ENCODE measurements around the gene RAD51B.
A peak's percentile ranks its signal among the peaks of the same experiment; 100 is the strongest.

RAD51B gene

DNA sequence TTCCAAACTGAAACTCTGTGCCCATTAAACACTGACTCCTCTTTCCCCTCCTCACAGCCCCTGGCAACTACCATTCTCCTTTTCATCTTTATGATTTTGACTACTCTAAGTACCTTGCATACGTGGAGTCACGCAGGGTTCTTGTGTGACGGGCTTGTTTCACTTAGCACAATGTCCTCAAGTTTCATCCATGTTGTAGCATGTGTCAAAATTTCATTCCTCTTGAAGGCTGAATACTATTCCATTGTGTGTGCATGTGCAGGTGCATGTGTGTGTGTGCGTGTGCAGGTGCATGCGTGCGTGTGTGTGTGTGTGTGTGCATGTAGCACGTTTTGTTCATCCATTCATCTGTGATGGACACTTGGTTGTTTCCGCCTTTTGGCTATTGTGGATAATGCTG lies 867.1 kb downstream of the RAD51B start:
- Histone ChIP-seq H3K4me3 (ENCODE audit: insufficient read length, low read depth) (no peak overlapping the region), H3K36me3 (ENCODE audit: insufficient read depth, insufficient read length, low read length) (no peaks in the 10 kb centered on the region), H3K9ac (ENCODE audit: insufficient read length, low read depth) (no peak overlapping the region), H3K27me3 (ENCODE audit: insufficient read depth, insufficient read length) (no peaks in the 10 kb centered on the region), H3K9me3 (ENCODE audit: insufficient read depth, low read length) (no peaks in the 10 kb centered on the region), H3K4me1 (ENCODE audit: insufficient read depth, insufficient read length) (peaks cover 10% of the 10 kb centered on the region)
- no peak for TF ChIP-seq YY1 (IDR thresholded peaks at IDR 0.05; ENCODE audit: insufficient read depth, insufficient read length)
- TF ChIP-seq ZNF274 (IDR thresholded peaks at IDR 0.05; ENCODE audit: low read depth, low read length) = no peak
- TF ChIP-seq SUZ12 (IDR thresholded peaks at IDR 0.05; ENCODE audit: extremely low read depth, insufficient read depth, insufficient read length) = no peak
- no peak for DNase-seq (ENCODE audit: low read depth, low spot score)

DNA sequence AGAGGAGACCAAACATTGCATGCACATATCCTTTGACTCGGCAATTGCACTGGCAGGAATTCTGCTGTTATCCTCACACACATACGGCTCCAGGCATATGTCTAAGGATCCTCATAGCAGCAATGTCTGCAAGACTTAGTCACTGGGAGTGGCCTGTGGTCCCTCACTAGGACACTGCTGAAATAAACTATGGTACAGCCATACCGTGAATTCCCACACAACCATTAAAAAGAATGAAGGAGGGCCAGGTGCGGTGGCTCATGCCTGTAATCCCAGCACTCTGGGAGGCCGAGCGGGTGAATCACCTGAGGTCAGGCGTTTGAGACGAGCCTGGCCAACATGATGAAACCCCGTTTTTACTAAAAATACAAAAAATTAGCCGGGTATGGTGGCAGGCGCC lies 868.2 kb downstream of the RAD51B start:
- no peak for DNase-seq (ENCODE audit: low read depth, low spot score)
- H3K9ac ChIP-seq (ENCODE audit: insufficient read length, low read depth) = no peak overlapping the region
- no peak overlapping the region for H3K4me3 ChIP-seq (ENCODE audit: insufficient read length, low read depth)
- peaks cover 13% of the 10 kb centered on the region for H3K4me1 ChIP-seq (ENCODE audit: insufficient read depth, insufficient read length)
- H3K9me3 ChIP-seq (ENCODE audit: insufficient read depth, low read length) = no peaks in the 10 kb centered on the region
- TF ChIP-seq ZNF274 (IDR thresholded peaks at IDR 0.05; ENCODE audit: low read depth, low read length) = no peak
- TF ChIP-seq SUZ12 (IDR thresholded peaks at IDR 0.05; ENCODE audit: extremely low read depth, insufficient read depth, insufficient read length) = no peak
- no peak for TF ChIP-seq YY1 (IDR thresholded peaks at IDR 0.05; ENCODE audit: insufficient read depth, insufficient read length)
- peaks cover 5% of the 10 kb centered on the region for H3K27me3 ChIP-seq (ENCODE audit: insufficient read depth, insufficient read length)
- no peaks in the 10 kb centered on the region for H3K36me3 ChIP-seq (ENCODE audit: insufficient read depth, insufficient read length, low read length)

DNA sequence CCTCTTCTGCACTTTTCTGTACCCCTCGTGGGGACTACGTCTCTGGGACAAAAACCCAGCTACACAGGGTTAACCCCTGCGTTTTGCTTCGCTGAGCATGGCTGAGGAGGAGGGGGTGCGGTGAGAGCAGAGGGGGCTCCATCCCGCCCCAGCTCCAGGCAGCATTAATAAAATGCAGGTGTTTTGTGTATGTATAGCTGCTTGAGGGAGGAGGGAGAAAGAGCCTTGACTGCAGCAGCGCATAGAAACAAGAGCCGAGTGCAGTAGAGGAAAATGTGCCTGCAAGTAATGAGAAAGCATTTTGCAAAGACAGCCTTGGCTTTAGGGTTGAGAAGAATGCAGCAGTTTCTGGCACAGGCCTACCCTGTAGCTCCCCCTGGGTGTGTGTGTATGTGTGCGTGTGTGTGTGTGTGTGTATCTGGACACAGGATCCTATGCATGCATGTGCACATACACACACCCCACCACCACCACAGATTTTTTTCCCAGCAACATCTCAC lies 869.3 kb downstream of the RAD51B start:
- peaks cover 9% of the 10 kb centered on the region for H3K4me1 ChIP-seq (ENCODE audit: insufficient read depth, insufficient read length)
- no peak for DNase-seq (ENCODE audit: low read depth, low spot score)
- no peaks in the 10 kb centered on the region for H3K9me3 ChIP-seq (ENCODE audit: insufficient read depth, low read length)
- H3K36me3 ChIP-seq (ENCODE audit: insufficient read depth, insufficient read length, low read length) = no peaks in the 10 kb centered on the region
- peaks cover 15% of the 10 kb centered on the region for H3K27me3 ChIP-seq (ENCODE audit: insufficient read depth, insufficient read length)
- H3K9ac ChIP-seq (ENCODE audit: insufficient read length, low read depth) = no peak overlapping the region
- TF ChIP-seq YY1 (IDR thresholded peaks at IDR 0.05; ENCODE audit: insufficient read depth, insufficient read length) (no peak), SUZ12 (IDR thresholded peaks at IDR 0.05; ENCODE audit: extremely low read depth, insufficient read depth, insufficient read length) (no peak), ZNF274 (IDR thresholded peaks at IDR 0.05; ENCODE audit: low read depth, low read length) (no peak)
- H3K4me3 ChIP-seq (ENCODE audit: insufficient read length, low read depth) = no peak overlapping the region

DNA sequence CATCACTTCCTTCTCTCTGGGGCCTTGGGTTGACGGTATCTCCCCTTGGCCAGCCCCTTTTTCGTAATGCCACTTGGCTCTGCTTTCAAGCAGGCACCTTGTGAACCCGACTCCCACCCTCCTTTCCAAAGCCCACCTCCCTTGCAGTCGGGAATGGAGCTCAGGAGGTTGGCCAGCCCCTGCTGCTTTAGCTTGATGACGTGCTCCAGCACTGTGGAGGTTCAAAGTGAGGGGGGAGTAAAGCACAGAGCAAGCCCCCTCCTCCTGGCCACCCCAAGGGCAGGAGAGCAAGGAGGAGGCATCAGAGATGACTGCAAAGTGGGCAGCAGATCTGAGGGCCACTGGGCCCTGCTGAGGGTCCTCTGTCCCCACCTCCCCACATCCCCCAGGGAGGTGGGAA lies 869.9 kb downstream of the RAD51B start:
- no peaks in the 10 kb centered on the region for H3K9me3 ChIP-seq (ENCODE audit: insufficient read depth, low read length)
- H3K4me3 ChIP-seq (ENCODE audit: insufficient read length, low read depth) = no peak overlapping the region
- TF ChIP-seq ZNF274 (IDR thresholded peaks at IDR 0.05; ENCODE audit: low read depth, low read length) = no peak
- no peak for TF ChIP-seq SUZ12 (IDR thresholded peaks at IDR 0.05; ENCODE audit: extremely low read depth, insufficient read depth, insufficient read length)
- no peak for TF ChIP-seq YY1 (IDR thresholded peaks at IDR 0.05; ENCODE audit: insufficient read depth, insufficient read length)
- H3K4me1 ChIP-seq (ENCODE audit: insufficient read depth, insufficient read length) = peaks cover 9% of the 10 kb centered on the region
- no peaks in the 10 kb centered on the region for H3K36me3 ChIP-seq (ENCODE audit: insufficient read depth, insufficient read length, low read length)
- H3K27me3 ChIP-seq (ENCODE audit: insufficient read depth, insufficient read length) = peaks cover 15% of the 10 kb centered on the region
- DNase-seq (ENCODE audit: low read depth, low spot score) = no peak
- H3K9ac ChIP-seq (ENCODE audit: insufficient read length, low read depth) = no peak overlapping the region

DNA sequence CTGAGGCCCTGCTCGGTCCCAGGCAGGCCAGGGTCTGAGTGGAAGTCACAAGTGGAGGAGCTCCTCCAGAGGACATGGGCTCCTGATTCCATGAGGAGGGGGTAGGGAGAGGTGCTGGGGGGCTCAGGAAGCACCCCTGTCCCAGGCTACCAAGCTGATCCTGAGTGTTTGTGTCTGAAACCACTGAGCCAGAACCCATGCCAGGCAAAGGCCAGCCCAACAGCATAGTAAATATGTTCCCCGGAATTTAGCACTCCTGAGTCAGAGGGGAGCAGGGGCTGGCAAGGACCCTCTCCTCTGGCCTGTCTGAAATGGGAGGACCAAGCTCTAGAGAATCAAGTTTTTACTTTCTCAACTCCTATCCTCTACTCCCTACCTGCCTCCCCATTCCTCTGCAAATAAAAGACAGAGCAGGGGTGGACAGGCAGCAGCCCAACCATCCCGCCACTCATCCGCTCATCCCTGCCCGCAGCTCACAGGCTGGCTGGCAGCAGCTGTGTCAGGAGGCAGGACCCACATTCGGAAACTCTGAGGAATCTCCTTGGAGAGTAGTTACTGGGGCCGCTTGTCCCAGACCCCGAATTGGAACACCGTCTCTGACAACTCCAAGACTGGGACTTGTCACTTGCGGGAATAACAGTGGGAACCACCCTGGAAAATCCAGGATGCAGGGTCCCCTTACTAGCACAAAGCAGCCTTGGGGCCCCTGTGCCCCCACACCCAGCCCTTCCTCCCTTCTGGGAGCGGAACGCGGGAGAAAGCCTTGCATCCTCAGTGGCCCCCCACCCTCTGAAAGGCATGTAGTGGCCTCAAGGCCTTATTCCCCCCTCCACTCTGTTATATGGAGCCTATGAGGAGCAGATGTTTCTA lies 870.7 kb downstream of the RAD51B start:
- H3K9me3 ChIP-seq (ENCODE audit: insufficient read depth, low read length) = no peaks in the 10 kb centered on the region
- H3K4me3 ChIP-seq (ENCODE audit: insufficient read length, low read depth) = no peak overlapping the region
- peaks cover 9% of the 10 kb centered on the region for H3K4me1 ChIP-seq (ENCODE audit: insufficient read depth, insufficient read length)
- peak overlapping the region; percentile 8 for H3K9ac ChIP-seq (ENCODE audit: insufficient read length, low read depth)
- TF ChIP-seq YY1 (IDR thresholded peaks at IDR 0.05; ENCODE audit: insufficient read depth, insufficient read length) (no peak), ZNF274 (IDR thresholded peaks at IDR 0.05; ENCODE audit: low read depth, low read length) (no peak), SUZ12 (IDR thresholded peaks at IDR 0.05; ENCODE audit: extremely low read depth, insufficient read depth, insufficient read length) (no peak)
- peaks cover 19% of the 10 kb centered on the region for H3K27me3 ChIP-seq (ENCODE audit: insufficient read depth, insufficient read length)
- no peak for DNase-seq (ENCODE audit: low read depth, low spot score)
- no peaks in the 10 kb centered on the region for H3K36me3 ChIP-seq (ENCODE audit: insufficient read depth, insufficient read length, low read length)

DNA sequence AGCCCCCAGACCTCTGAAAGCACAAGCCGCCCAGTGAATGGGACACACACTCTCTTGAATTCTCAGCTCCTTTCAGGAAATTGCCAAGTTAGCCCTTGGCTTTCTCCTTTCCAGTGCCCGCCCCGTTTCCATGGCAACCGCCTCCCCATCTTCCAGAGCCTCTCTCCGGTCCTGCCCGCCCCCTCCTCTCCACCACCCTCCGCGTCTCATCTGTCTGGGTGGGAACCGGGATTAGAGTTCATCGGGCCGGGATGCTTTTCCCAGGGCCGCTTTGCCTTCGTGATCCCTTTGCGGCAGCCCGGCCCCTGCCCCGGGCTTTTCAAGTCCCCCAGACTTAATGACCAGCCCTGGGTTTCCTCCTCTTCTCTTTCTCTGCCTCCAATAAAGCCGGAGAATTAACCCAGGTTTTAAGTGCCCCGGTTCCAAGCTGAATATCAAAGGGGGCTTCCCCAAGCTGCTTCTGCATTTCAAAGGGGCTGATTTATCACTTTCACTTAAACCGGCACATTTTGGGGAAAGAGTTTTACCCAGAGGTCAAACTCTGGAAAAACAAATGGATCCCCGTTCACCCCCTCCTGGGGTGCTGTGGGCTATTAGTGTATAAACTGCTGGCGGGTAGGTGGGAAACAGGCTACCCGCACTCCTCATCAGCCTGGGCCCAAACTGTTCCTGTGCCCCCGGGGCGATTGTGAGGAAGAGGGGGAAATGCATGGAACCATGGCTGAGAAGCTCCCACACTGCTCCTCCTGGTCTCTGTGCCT lies 871.6 kb downstream of the RAD51B start:
- Histone ChIP-seq H3K27me3 (ENCODE audit: insufficient read depth, insufficient read length) (peaks cover 19% of the 10 kb centered on the region), H3K36me3 (ENCODE audit: insufficient read depth, insufficient read length, low read length) (no peaks in the 10 kb centered on the region), H3K9me3 (ENCODE audit: insufficient read depth, low read length) (no peaks in the 10 kb centered on the region), H3K9ac (ENCODE audit: insufficient read length, low read depth) (peak overlapping the region; percentile 28), H3K4me1 (ENCODE audit: insufficient read depth, insufficient read length) (peaks cover 8% of the 10 kb centered on the region), H3K4me3 (ENCODE audit: insufficient read length, low read depth) (no peak overlapping the region)
- TF ChIP-seq SUZ12 (IDR thresholded peaks at IDR 0.05; ENCODE audit: extremely low read depth, insufficient read depth, insufficient read length) (no peak), ZNF274 (IDR thresholded peaks at IDR 0.05; ENCODE audit: low read depth, low read length) (no peak), YY1 (IDR thresholded peaks at IDR 0.05; ENCODE audit: insufficient read depth, insufficient read length) (no peak)
- DNase-seq (ENCODE audit: low read depth, low spot score) = peak; percentile 52

DNA sequence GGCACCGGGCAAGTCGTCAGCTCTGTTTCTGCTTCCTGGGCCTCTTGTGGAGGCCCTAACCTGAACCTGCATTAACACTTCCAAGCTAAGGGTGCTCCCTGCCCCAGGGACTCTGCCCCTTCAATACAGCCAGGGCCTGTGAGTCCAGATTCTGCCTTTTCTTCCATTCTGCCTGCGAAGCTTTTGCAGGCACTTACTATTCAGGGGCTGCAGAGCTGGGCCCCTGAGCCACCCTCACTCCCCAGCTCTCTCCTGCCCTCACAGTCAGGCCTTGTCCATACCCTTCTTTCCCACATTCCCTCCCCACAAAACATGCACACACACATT lies 872.2 kb downstream of the RAD51B start:
- Histone ChIP-seq H3K27me3 (ENCODE audit: insufficient read depth, insufficient read length) (peaks cover 19% of the 10 kb centered on the region), H3K4me3 (ENCODE audit: insufficient read length, low read depth) (no peak overlapping the region), H3K36me3 (ENCODE audit: insufficient read depth, insufficient read length, low read length) (no peaks in the 10 kb centered on the region), H3K4me1 (ENCODE audit: insufficient read depth, insufficient read length) (peaks cover 8% of the 10 kb centered on the region), H3K9ac (ENCODE audit: insufficient read length, low read depth) (peak overlapping the region; percentile 28), H3K9me3 (ENCODE audit: insufficient read depth, low read length) (no peaks in the 10 kb centered on the region)
- no peak for TF ChIP-seq ZNF274 (IDR thresholded peaks at IDR 0.05; ENCODE audit: low read depth, low read length)
- TF ChIP-seq YY1 (IDR thresholded peaks at IDR 0.05; ENCODE audit: insufficient read depth, insufficient read length) = no peak
- TF ChIP-seq SUZ12 (IDR thresholded peaks at IDR 0.05; ENCODE audit: extremely low read depth, insufficient read depth, insufficient read length) = no peak
- no peak for DNase-seq (ENCODE audit: low read depth, low spot score)
